Activated T-cell treated with anti-CD3 and anti-CD28 coated beads for 48 hours (primary cell): ENCODE results near the gene SNX14.

Experiments used
- DNase-seq: peaks from one replicate; pipeline ENCODE4 v3.0.0-alpha.2; 2020; ENCODE audit warnings: low read depth

The SNX14 gene

GRCh38 chr6:85496856-85497255 lies 96.8 kb downstream of the SNX14 start:
- no peak for DNase-seq

GRCh38 chr6:85496009-85496579 lies 97.6 kb downstream of the SNX14 start:
- no peak for DNase-seq

GRCh38 chr6:85494547-85495536 lies 98.8 kb downstream of the SNX14 start:
- no peak for DNase-seq

GRCh38 chr6:85493389-85493788 lies 100.3 kb downstream of the SNX14 start:
- no peak for DNase-seq

GRCh38 chr6:85490516-85491248 lies 103.0 kb downstream of the SNX14 start:
- no peak for DNase-seq

GRCh38 chr6:85484948-85485347 lies 108.7 kb downstream of the SNX14 start:
- no peak for DNase-seq

GRCh38 chr6:85483846-85484245 lies 109.8 kb downstream of the SNX14 start:
- DNase-seq: no peak

- peak; percentile 77 for DNase-seq
Observed at GRCh38 chr6:85482905-85483700, 110.6 kb downstream of the SNX14 start.

GRCh38 chr6:85482206-85482904 lies 111.3 kb downstream of the SNX14 start:
- DNase-seq: no peak

GRCh38 chr6:85479208-85479607 lies 114.5 kb downstream of the SNX14 start:
- no peak for DNase-seq

GRCh38 chr6:85476532-85476931 lies 117.1 kb downstream of the SNX14 start:
- DNase-seq: no peak

- no peak for DNase-seq
Observed at GRCh38 chr6:85473748-85474147, 119.9 kb downstream of the SNX14 start.

GRCh38 chr6:85472744-85473143 lies 120.9 kb downstream of the SNX14 start:
- DNase-seq: no peak

GRCh38 chr6:85470023-85470410 lies 123.6 kb downstream of the SNX14 start:
- DNase-seq: no peak

GRCh38 chr6:85469276-85470022 lies 124.2 kb downstream of the SNX14 start:
- no peak for DNase-seq

GRCh38 chr6:85468326-85468725 lies 125.3 kb downstream of the SNX14 start:
- DNase-seq: no peak

GRCh38 chr6:85465762-85466161 lies 127.9 kb downstream of the SNX14 start:
- no peak for DNase-seq

- no peak for DNase-seq
Observed at GRCh38 chr6:85464722-85465150, 128.9 kb downstream of the SNX14 start.

- no peak for DNase-seq
Observed at GRCh38 chr6:85464260-85464644, 129.4 kb downstream of the SNX14 start.

- no peak for DNase-seq
Observed at GRCh38 chr6:85463621-85464259, 129.9 kb downstream of the SNX14 start.
